HEK293T (cell line): ENCODE results near the gene PTPN4.

ENCODE experiments used
- BHLHE40 ChIP-seq: fragments of 450-650 bp; IDR thresholded peaks from 2 replicates; pipeline ENCODE4 v1.6.1; 2016; ENCODE audit warnings: mild to moderate bottlenecking, moderate library complexity, borderline replicate concordance
- CTBP1 ChIP-seq: fragments of 450-650 bp; IDR thresholded peaks from 2 replicates; pipeline ENCODE4 v1.6.1; 2016; ENCODE audit warnings: borderline replicate concordance
- ELF4 ChIP-seq: fragments of 450-650 bp; IDR thresholded peaks from 2 replicates; pipeline ENCODE4 v1.6.1; 2017; ENCODE audit warnings: antibody characterized with exemption
- FOXA1 ChIP-seq: fragments of 450-650 bp; IDR thresholded peaks from 2 replicates; pipeline ENCODE4 v1.6.1; 2016; ENCODE audit warnings: mild to moderate bottlenecking
- HDGF ChIP-seq: fragments of 450-650 bp; IDR thresholded peaks from 2 replicates; pipeline ENCODE4 v1.6.1; 2017; ENCODE audit warnings: antibody characterized with exemption, borderline replicate concordance
- NFRKB ChIP-seq: fragments of 450-650 bp; IDR thresholded peaks from 2 replicates; pipeline ENCODE4 v1.6.1; 2016; ENCODE audit warnings: mild to moderate bottlenecking, moderate library complexity
- PKNOX1 ChIP-seq: fragments of 450-650 bp; IDR thresholded peaks from 2 replicates; pipeline ENCODE4 v1.6.1; 2016
- SP1 ChIP-seq: fragments of 450-650 bp; IDR thresholded peaks from 2 replicates; pipeline ENCODE4 v1.6.1; 2017
- SUZ12 ChIP-seq: fragments of 450-650 bp; IDR thresholded peaks from 2 replicates; pipeline ENCODE4 v1.6.1; 2016; ENCODE audit warnings: mild to moderate bottlenecking
- TARDBP ChIP-seq: fragments of 450-650 bp; IDR thresholded peaks from 2 replicates; pipeline ENCODE4 v1.6.1; 2016
- ZNF384 ChIP-seq: fragments of 450-650 bp; IDR thresholded peaks from 2 replicates; pipeline ENCODE4 v1.6.1; 2016

DNA sequence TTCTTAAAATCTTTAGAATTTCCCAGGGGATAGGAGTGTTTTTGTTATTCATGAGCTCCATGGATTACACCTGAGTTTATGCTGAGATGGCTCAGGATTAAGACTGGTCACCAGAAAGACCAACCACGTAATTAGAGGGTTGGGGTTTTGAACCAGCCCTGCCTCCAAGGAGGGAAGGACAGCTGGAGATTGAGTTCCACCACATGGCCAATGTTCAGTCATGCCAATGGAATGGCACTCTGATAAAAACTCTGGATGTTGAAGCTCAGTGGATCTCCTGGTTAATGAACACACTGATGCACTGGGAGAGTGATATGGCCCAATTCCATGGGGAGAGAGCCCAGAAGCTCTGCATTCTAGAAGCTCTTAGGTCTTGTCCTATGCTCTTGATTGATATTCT is 38.7 kb upstream of the PTPN4 start:
- TF ChIP-seq NFRKB (no peak), TARDBP (no peak), SUZ12 (no peak), SP1 (no peak), ELF4 (no peak), CTBP1 (no peak), ZNF384 (no peak), PKNOX1 (no peak), FOXA1 (no peak), HDGF (no peak), BHLHE40 (no peak)
